T-helper 1 cell treated with Interleukin-12 subunit alpha and Interleukin-12 subunit beta and Interleukin-4 antibody, amounts not matched to agents 30 μg/mL and 1 μg/mL, for 36 hours (primary cell): ENCODE data around the gene HECA.
"Not testable (repeated sequence)": the region's sequence is repeated elsewhere in the genome, so short reads cannot be mapped to it uniquely, and the experiment has no call there.

ENCODE experiments used
- H3K27ac Mint-ChIP-seq: one replicate; pipeline ENCODE4 v1.8.0; 2021; ENCODE audit warnings: mild to moderate bottlenecking, mixed read lengths
- H3K27me3 Mint-ChIP-seq: one replicate; pipeline ENCODE4 v1.8.0; 2021; ENCODE audit warnings: low read depth, mixed read lengths
- H3K36me3 Mint-ChIP-seq: one replicate; pipeline ENCODE4 v1.8.0; 2021; ENCODE audit warnings: low read depth, mixed read lengths
- H3K4me1 Mint-ChIP-seq: one replicate; pipeline ENCODE4 v1.8.0; 2021; ENCODE audit warnings: low read depth, mixed read lengths
- H3K4me3 Mint-ChIP-seq: one replicate; pipeline ENCODE4 v1.8.0; 2021; ENCODE audit warnings: mild to moderate bottlenecking, moderate library complexity, mixed read lengths
- H3K9me3 Mint-ChIP-seq: one replicate; pipeline ENCODE4 v1.8.0; 2021; ENCODE audit warnings: mixed read lengths

HECA gene

DNA sequence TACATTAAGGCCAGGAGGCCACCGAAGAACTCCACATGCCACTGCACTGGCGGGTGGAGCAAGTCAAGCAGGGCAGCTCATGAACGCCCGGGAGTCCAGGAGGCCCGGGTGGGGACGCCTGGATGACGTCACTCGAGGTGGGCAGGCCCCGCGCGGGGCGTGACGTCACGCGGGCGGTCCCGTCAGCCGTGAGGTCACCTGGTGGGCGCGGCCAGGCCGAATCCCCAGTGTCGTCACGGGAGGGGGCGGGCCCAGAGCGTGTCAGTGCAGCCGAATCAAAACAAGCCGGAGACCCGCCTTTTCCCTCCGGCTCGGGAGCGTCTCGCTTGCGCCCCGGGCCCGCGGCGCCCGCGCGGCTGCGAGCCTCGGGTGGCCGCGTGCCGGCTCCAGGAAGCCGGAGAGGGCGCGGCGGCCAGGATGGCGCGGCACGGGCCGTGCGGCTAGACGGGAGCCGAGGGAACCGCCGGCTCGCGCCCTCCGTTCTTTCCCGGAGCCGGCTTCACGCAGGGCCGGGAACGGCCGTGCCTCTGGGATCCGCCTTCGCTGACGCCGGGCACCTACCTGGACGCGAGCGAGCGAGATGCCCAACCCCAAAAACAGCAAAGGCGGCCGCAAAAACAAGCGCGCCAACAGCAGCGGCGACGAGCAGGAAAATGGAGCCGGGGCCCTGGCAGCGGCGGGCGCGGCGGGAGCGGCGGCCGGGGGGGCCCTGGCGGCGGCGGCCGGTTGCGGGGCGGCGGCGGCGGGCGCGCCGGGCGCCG is at the start of gene HECA:
TSS of gene HECA (plus strand) at position 264 of the 761 bp plus-strand sequence. CDS start at position 581, 317 bp downstream.
- peaks cover 19% of the 10 kb centered on the region for H3K36me3 Mint-ChIP-seq
- H3K4me3 Mint-ChIP-seq, result peak within 1 kb of the TSS; percentile 82
- no peaks in the 10 kb centered on the region for H3K27me3 Mint-ChIP-seq
- H3K9me3 Mint-ChIP-seq, result no peaks in the 10 kb centered on the region
- peaks cover 54% of the 10 kb centered on the region for H3K4me1 Mint-ChIP-seq
- peak within 1 kb of the TSS; percentile 90 for H3K27ac Mint-ChIP-seq

DNA sequence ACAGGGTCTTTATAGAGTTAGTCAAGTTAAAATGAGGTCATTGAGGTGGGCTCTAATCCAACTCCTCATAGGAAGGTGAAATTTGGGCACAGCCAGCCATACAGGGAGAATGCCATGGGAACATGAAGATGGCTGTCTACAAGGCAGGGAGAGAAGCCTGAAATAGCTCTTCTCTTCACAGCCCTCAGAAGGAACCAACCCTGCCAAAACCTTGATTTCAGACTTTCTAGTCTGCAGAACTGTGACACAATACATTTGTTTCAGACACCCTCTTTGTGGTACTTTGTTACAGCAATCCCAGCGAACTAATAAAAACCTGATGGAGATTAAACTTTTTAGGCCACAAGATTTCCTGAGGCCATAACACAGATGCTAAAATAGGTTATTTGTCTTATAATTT is 43.1 kb upstream of the HECA start:
- peaks cover 4% of the 10 kb centered on the region for H3K36me3 Mint-ChIP-seq
- H3K27ac Mint-ChIP-seq, result no peak overlapping the region
- peaks cover 5% of the 10 kb centered on the region for H3K27me3 Mint-ChIP-seq
- peaks cover 14% of the 10 kb centered on the region for H3K9me3 Mint-ChIP-seq
- H3K4me3 Mint-ChIP-seq, result no peak overlapping the region
- H3K4me1 Mint-ChIP-seq, result no peaks in the 10 kb centered on the region

- H3K27ac Mint-ChIP-seq, result no peak overlapping the region
- no peak overlapping the region for H3K4me3 Mint-ChIP-seq
Measured at GRCh38 chr6:139099984-139100383, 34.9 kb upstream of the HECA start.

GRCh38 chr6:139107051-139107450 is 27.8 kb upstream of the HECA start:
- Mint-ChIP-seq H3K9me3 (no peaks in the 10 kb centered on the region), H3K27ac (no peak overlapping the region), H3K4me1 (peaks cover 9% of the 10 kb centered on the region), H3K4me3 (no peak overlapping the region), H3K36me3 (no peaks in the 10 kb centered on the region), H3K27me3 (no peaks in the 10 kb centered on the region)

More at GRCh38 chr6:139099984-139100383, 34.9 kb upstream of the HECA start:
- no peaks in the 10 kb centered on the region for H3K27me3 Mint-ChIP-seq
- H3K4me1 Mint-ChIP-seq, result peaks cover 9% of the 10 kb centered on the region
- H3K36me3 Mint-ChIP-seq, result no peaks in the 10 kb centered on the region
- H3K9me3 Mint-ChIP-seq, result no peaks in the 10 kb centered on the region

- peaks cover 21% of the 10 kb centered on the region for H3K4me1 Mint-ChIP-seq
- no peaks in the 10 kb centered on the region for H3K27me3 Mint-ChIP-seq
- H3K4me3 Mint-ChIP-seq, result no peak overlapping the region
- H3K27ac Mint-ChIP-seq, result no peak overlapping the region
- no peaks in the 10 kb centered on the region for H3K36me3 Mint-ChIP-seq
- H3K9me3 Mint-ChIP-seq, result no peaks in the 10 kb centered on the region
Measured at GRCh38 chr6:139108378-139108777, 26.5 kb upstream of the HECA start.

GRCh38 chr6:139109558-139109957 is 25.3 kb upstream of the HECA start:
- Mint-ChIP-seq H3K27ac (no peak overlapping the region), H3K36me3 (no peaks in the 10 kb centered on the region), H3K9me3 (no peaks in the 10 kb centered on the region), H3K27me3 (no peaks in the 10 kb centered on the region), H3K4me1 (peaks cover 27% of the 10 kb centered on the region), H3K4me3 (no peak overlapping the region)

- Mint-ChIP-seq H3K27me3 (no peaks in the 10 kb centered on the region), H3K9me3 (no peaks in the 10 kb centered on the region), H3K27ac (no peak overlapping the region), H3K4me3 (no peak overlapping the region), H3K4me1 (peaks cover 40% of the 10 kb centered on the region), H3K36me3 (no peaks in the 10 kb centered on the region)
Measured at GRCh38 chr6:139112146-139112545, 22.7 kb upstream of the HECA start.

- peak overlapping the region; percentile 88 for H3K27ac Mint-ChIP-seq
- no peaks in the 10 kb centered on the region for H3K36me3 Mint-ChIP-seq
Measured at GRCh38 chr6:139112561-139112960, 22.3 kb upstream of the HECA start.

DNA sequence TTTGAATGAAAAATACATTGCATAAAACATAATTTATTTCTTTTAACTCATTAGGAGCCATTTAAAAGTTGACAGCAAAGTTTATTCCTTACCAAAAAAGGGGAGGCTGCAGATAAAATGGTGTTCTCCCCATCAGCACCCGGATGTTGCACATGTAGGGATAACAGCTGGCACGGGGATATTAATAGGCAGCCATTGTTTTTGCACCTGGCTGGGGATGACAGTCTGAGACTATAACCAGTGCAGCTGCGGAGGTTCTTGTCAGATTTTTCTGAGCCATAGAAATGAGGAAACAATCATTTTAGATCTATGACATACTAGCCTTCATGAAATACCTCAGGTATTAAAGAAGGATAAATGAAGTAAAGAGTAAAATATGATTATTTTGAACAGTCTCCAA is 20.1 kb upstream of the HECA start:
- Mint-ChIP-seq H3K27ac (no peak overlapping the region), H3K4me3 (no peak overlapping the region), H3K4me1 (peaks cover 35% of the 10 kb centered on the region), H3K27me3 (no peaks in the 10 kb centered on the region), H3K36me3 (peaks cover 8% of the 10 kb centered on the region), H3K9me3 (peaks cover 17% of the 10 kb centered on the region)

More at GRCh38 chr6:139112561-139112960, 22.3 kb upstream of the HECA start:
- Mint-ChIP-seq H3K4me3 (no peak overlapping the region), H3K27me3 (no peaks in the 10 kb centered on the region), H3K9me3 (peaks cover 1% of the 10 kb centered on the region), H3K4me1 (peaks cover 40% of the 10 kb centered on the region)

DNA sequence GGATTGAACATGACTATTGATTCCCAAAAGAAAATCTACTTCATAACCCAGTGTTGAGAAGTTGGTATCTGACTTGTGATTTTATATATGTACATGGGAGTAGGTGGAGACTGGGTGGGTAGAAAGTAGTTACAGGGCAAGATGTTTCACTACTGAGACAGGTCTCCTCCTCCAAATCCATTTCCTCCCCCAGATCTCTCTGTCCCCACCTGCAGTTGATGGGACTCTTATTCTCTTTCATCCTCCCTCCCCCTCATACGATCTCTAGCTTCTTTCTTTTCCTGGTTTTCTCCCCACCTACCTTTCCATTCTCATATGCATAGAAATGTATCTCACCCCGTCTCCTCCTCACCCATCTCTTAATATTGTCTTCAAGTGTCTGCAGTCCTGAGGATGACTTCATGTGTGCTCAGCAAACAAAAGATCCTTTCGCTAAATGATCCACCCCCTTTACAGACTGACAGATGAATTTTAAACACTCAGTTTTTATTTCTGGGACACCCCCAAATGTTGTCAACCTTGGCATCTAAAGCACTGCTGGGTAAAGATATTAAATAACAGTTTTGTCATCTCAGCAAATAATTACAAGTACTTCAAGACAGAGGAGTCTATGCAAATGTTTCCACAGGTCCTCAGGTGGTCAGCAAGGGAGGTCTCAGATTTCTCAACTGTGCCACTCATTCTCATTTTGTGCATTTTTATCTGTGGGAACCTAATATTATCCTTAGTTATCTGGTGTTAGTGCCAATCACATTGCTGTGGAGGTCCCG is 18.7 kb upstream of the HECA start:
- no peaks in the 10 kb centered on the region for H3K27me3 Mint-ChIP-seq
- peaks cover 24% of the 10 kb centered on the region for H3K9me3 Mint-ChIP-seq
- no peak overlapping the region for H3K4me3 Mint-ChIP-seq

GRCh38 chr6:139117734-139118133 is 17.1 kb upstream of the HECA start:
- Mint-ChIP-seq H3K4me3 (no peak overlapping the region), H3K27me3 (no peaks in the 10 kb centered on the region), H3K9me3 (peaks cover 24% of the 10 kb centered on the region), H3K4me1 (peaks cover 27% of the 10 kb centered on the region), H3K36me3 (peaks cover 20% of the 10 kb centered on the region), H3K27ac (no peak overlapping the region)

More for the DNA sequence above, 18.7 kb upstream of the HECA start:
- Mint-ChIP-seq H3K27ac (no peak overlapping the region), H3K36me3 (peaks cover 17% of the 10 kb centered on the region), H3K4me1 (peaks cover 35% of the 10 kb centered on the region)

DNA sequence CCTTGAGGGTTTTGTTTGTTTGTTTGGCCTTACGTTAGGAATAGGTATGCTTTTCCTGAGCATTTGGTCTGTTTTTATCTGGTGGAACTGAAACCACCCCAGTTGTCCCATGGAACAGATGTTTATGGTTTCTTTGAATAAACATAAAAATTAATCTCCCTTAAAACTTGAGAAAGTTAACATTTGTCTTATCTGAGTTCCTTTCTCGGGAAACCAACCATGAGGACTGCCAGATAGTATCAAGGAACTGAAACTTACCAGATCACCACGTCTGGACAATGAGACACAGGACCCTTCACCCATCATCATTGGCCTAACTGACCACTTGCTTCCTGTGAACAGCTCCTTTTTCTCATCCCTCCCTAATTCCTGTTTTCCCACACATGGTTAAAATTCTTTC is 15.3 kb upstream of the HECA start:
- peaks cover 25% of the 10 kb centered on the region for H3K36me3 Mint-ChIP-seq
- no peak overlapping the region for H3K27ac Mint-ChIP-seq
- peaks cover 24% of the 10 kb centered on the region for H3K9me3 Mint-ChIP-seq
- H3K4me1 Mint-ChIP-seq, result peaks cover 18% of the 10 kb centered on the region
- H3K27me3 Mint-ChIP-seq, result no peaks in the 10 kb centered on the region
- no peak overlapping the region for H3K4me3 Mint-ChIP-seq

- Mint-ChIP-seq H3K4me1 (peaks cover 31% of the 10 kb centered on the region), H3K9me3 (peaks cover 27% of the 10 kb centered on the region), H3K36me3 (peaks cover 26% of the 10 kb centered on the region)
- not testable (repeated sequence) for H3K27ac Mint-ChIP-seq, H3K4me3 Mint-ChIP-seq, H3K27me3 Mint-ChIP-seq
Measured at GRCh38 chr6:139122823-139123222, 12.1 kb upstream of the HECA start.

GRCh38 chr6:139124887-139125672 is 9.8 kb upstream of the HECA start:
- Mint-ChIP-seq H3K4me3 (peak overlapping the region; percentile 61), H3K27me3 (no peaks in the 10 kb centered on the region), H3K9me3 (peaks cover 11% of the 10 kb centered on the region), H3K27ac (peak overlapping the region; percentile 91), H3K4me1 (peaks cover 34% of the 10 kb centered on the region), H3K36me3 (peaks cover 17% of the 10 kb centered on the region)
